Measurements from ENCODE around the gene SLC6A7.

SLC6A7 gene

GRCh38 chr5:150254774-150255173 is 64.9 kb downstream of the SLC6A7 start:
- no peak for TF ChIP-seq CTCF (IDR thresholded peaks at IDR 0.05; ENCODE audit: low read depth, low read length)
- Histone ChIP-seq H3K36me3 (no peaks in the 10 kb centered on the region), H3K9me3 (ENCODE audit: severe bottlenecking) (no peaks in the 10 kb centered on the region), H3K27ac (peak overlapping the region; percentile 69), H3K4me3 (ENCODE audit: low read depth, low read length) (no peak overlapping the region), H3K27me3 (ENCODE audit: insufficient read depth, low read depth, severe bottlenecking) (no peaks in the 10 kb centered on the region)
- no peak for DNase-seq

- no peaks in the 10 kb centered on the region for H3K9me3 ChIP-seq (ENCODE audit: severe bottlenecking)
- no peak overlapping the region for H3K4me3 ChIP-seq (ENCODE audit: low read depth, low read length)
- no peak for TF ChIP-seq CTCF (IDR thresholded peaks at IDR 0.05; ENCODE audit: low read depth, low read length)
- no peaks in the 10 kb centered on the region for H3K36me3 ChIP-seq
- no peak for DNase-seq
- no peaks in the 10 kb centered on the region for H3K27me3 ChIP-seq (ENCODE audit: insufficient read depth, low read depth, severe bottlenecking)
- no peak overlapping the region; the same call in 1 of the 2 replicates for H3K27ac ChIP-seq
Measured at GRCh38 chr5:150255659-150256409, 66.0 kb downstream of the SLC6A7 start.

GRCh38 chr5:150256410-150257064 is 66.7 kb downstream of the SLC6A7 start:
- peak; percentile 89 for TF ChIP-seq CTCF (IDR thresholded peaks at IDR 0.05; ENCODE audit: low read depth, low read length)
- no peaks in the 10 kb centered on the region for H3K27me3 ChIP-seq (ENCODE audit: insufficient read depth, low read depth, severe bottlenecking)
- no peaks in the 10 kb centered on the region for H3K36me3 ChIP-seq
- no peak overlapping the region for H3K27ac ChIP-seq
- H3K4me3 ChIP-seq (ENCODE audit: low read depth, low read length), result no peak overlapping the region
- DNase-seq, result peak; percentile 83
- no peaks in the 10 kb centered on the region for H3K9me3 ChIP-seq (ENCODE audit: severe bottlenecking)

GRCh38 chr5:150257424-150257823 is 67.6 kb downstream of the SLC6A7 start:
- Histone ChIP-seq H3K4me3 (ENCODE audit: low read depth, low read length) (no peak overlapping the region), H3K9me3 (ENCODE audit: severe bottlenecking) (no peaks in the 10 kb centered on the region), H3K36me3 (no peaks in the 10 kb centered on the region), H3K27me3 (ENCODE audit: insufficient read depth, low read depth, severe bottlenecking) (no peaks in the 10 kb centered on the region), H3K27ac (no peak overlapping the region)
- TF ChIP-seq CTCF (IDR thresholded peaks at IDR 0.05; ENCODE audit: low read depth, low read length), result no peak
- no peak for DNase-seq

- DNase-seq, result no peak
Measured at GRCh38 chr5:150258130-150258529, 68.3 kb downstream of the SLC6A7 start.

More at GRCh38 chr5:150258130-150258529, 68.3 kb downstream of the SLC6A7 start:
- H3K4me3 ChIP-seq (ENCODE audit: low read depth, low read length), result no peak overlapping the region
- H3K9me3 ChIP-seq (ENCODE audit: severe bottlenecking), result no peaks in the 10 kb centered on the region
- H3K27ac ChIP-seq, result no peak overlapping the region
- no peaks in the 10 kb centered on the region for H3K27me3 ChIP-seq (ENCODE audit: insufficient read depth, low read depth, severe bottlenecking)
- no peak for TF ChIP-seq CTCF (IDR thresholded peaks at IDR 0.05; ENCODE audit: low read depth, low read length)
- no peaks in the 10 kb centered on the region for H3K36me3 ChIP-seq

Data from WERI-Rb-1 (cell line).